H1 (cell line): Measurements from ENCODE around the gene ATP6V0A4. TPM values are rescaled to one million over a fixed set of nuclear protein-coding genes. Genes with fewer than 3 reads are reported as not detected.

Experiments
- CTCF ChIA-PET: fragments of 300-600 bp; sonication (Branson Sonifier 250); formaldehyde crosslinking; loops from one replicate; lab custom pipeline; 2021; ENCODE audit not compliant: partially characterized antibody; lab: Charles Lee
- POLR2A ChIA-PET: fragments of 300-600 bp; sonication (Branson Sonifier 250); formaldehyde crosslinking; loops from one replicate; lab custom pipeline; 2021; ENCODE audit warnings: inconsistent platforms; ENCODE audit not compliant: partially characterized antibody; lab: Charles Lee
- DNase-seq, 2 experiments: peaks; one replicate each; pipeline versions ENCODE4 v3.0.0 to v3.0.0-alpha.2; 2010 to 2022; ENCODE audit warnings: low spot score in 2 of 2, low read depth in 1 of 2, mixed read lengths in 1 of 2
- FAIRE-seq: peaks from 2 replicates; lab custom pipeline; 2011; peaks lifted over from hg19 to GRCh38; lab: Jason Lieb, UNC
- H2AFZ ChIP-seq: 2 replicates; pipeline ENCODE4 v1.8.1; 2012; ENCODE audit warnings: low read length, inconsistent platforms
- H2AK5ac ChIP-seq: 2 replicates; pipeline ENCODE4 v1.6.1; 2013; ENCODE audit warnings: low read depth, low read length
- H2BK120ac ChIP-seq: replicated peaks from 2 replicates; pipeline ENCODE3; 2013; ENCODE audit warnings: low read depth, low read length, inconsistent platforms
- H2BK12ac ChIP-seq: 2 replicates; pipeline ENCODE4 v1.6.1; 2013; ENCODE audit warnings: low read depth, low read length
- H2BK15ac ChIP-seq: 2 replicates; pipeline ENCODE4 v1.6.1; 2013; ENCODE audit warnings: low read length
- H2BK20ac ChIP-seq: 2 replicates; pipeline ENCODE4 v1.6.1; 2013; ENCODE audit warnings: low read length
- H2BK5ac ChIP-seq: 2 replicates; pipeline ENCODE4 v1.6.1; 2013; ENCODE audit warnings: low read depth, low read length
- H3K14ac ChIP-seq: 2 replicates; pipeline ENCODE4 v1.6.1; 2013; ENCODE audit warnings: inconsistent platforms; ENCODE audit not compliant: insufficient read length
- H3K18ac ChIP-seq: 2 replicates; pipeline ENCODE4 v1.6.1; 2013; ENCODE audit warnings: low read length; ENCODE audit errors: extremely low read depth
- H3K23ac ChIP-seq: 2 replicates; pipeline ENCODE4 v1.6.1; 2013; ENCODE audit warnings: inconsistent platforms; ENCODE audit not compliant: insufficient read length
- H3K23me2 ChIP-seq: 2 replicates; pipeline ENCODE4 v1.6.1; 2013; ENCODE audit warnings: low read depth, low read length
- H3K27ac ChIP-seq: 2 replicates; pipeline ENCODE4 v1.6.1; 2011; ENCODE audit warnings: low read depth, low read length, inconsistent platforms
- H3K27me3 ChIP-seq, 4 experiments: replicated peaks in 1 of 4; 1 replicate in 1 of 4; 2 replicates in 3 of 4; pipeline versions ENCODE4 v1.6.1 to v1.8.1; 2011 to 2013; ENCODE audit warnings: low read length in 3 of 4, mild to moderate bottlenecking in 3 of 4, inconsistent platforms in 2 of 4, mixed read lengths in 2 of 4, moderate library complexity in 1 of 4; ENCODE audit not compliant: control insufficient read depth in 3 of 4, insufficient read depth in 3 of 4; ENCODE audit errors: extremely low read depth in 1 of 4
- H3K36me3 ChIP-seq, 4 experiments: 2 replicates each; pipeline versions ENCODE4 v1.6.1 to v1.8.1; 2011 to 2013; ENCODE audit warnings: mild to moderate bottlenecking in 4 of 4, low read length in 3 of 4, moderate library complexity in 2 of 4, control low read depth in 1 of 4, inconsistent platforms in 1 of 4; ENCODE audit not compliant: insufficient read depth in 4 of 4, control insufficient read depth in 2 of 4
- H3K4ac ChIP-seq: replicated peaks from 2 replicates; pipeline ENCODE3; 2013; ENCODE audit warnings: low read length, low read depth, mixed read lengths, inconsistent platforms; ENCODE audit not compliant: insufficient read length
- H3K4me1 ChIP-seq, 4 experiments: replicated peaks in 1 of 4; 1 replicate in 1 of 4; 2 replicates in 3 of 4; pipeline versions ENCODE4 v1.6.1 to v1.8.1; 2011 to 2013; ENCODE audit warnings: low read length in 3 of 4, inconsistent platforms in 2 of 4, mixed read lengths in 1 of 4; ENCODE audit not compliant: insufficient read depth in 4 of 4, control insufficient read depth in 3 of 4
- H3K4me2 ChIP-seq, 2 experiments: 2 replicates each; pipeline versions ENCODE4 v1.6.1 to v1.8.1; 2011 to 2013; ENCODE audit warnings: low read depth in 2 of 2, low read length in 2 of 2, control low read depth in 1 of 2, inconsistent platforms in 1 of 2, mild to moderate bottlenecking in 1 of 2; ENCODE audit not compliant: insufficient read depth in 1 of 2
- H3K4me3 ChIP-seq, 4 experiments: fragments of 200-600, 300-600 bp in 1 of 4; sonication (generic), shearing (Covaris generic), sonication (Bioruptor Twin) in 1 of 4; 2 replicates each; pipeline versions ENCODE4 v1.5.1 to v1.8.1; 2011 to 2016; ENCODE audit warnings: low read length in 4 of 4, low read depth in 3 of 4, control low read depth in 2 of 4, inconsistent platforms in 2 of 4, mild to moderate bottlenecking in 2 of 4, mixed read lengths in 1 of 4, moderate library complexity in 1 of 4; ENCODE audit not compliant: insufficient read depth in 2 of 4; ENCODE audit errors: extremely low read depth in 1 of 4
- H3K56ac ChIP-seq: replicated peaks from 2 replicates; pipeline ENCODE3; 2013; ENCODE audit warnings: low read depth, mild to moderate bottlenecking, mixed read lengths, low read length, inconsistent platforms; ENCODE audit not compliant: insufficient read length
- H3K79me1 ChIP-seq: 2 replicates; pipeline ENCODE4 v1.6.1; 2013; ENCODE audit warnings: low read depth, low read length, control low read depth
- H3K79me2 ChIP-seq, 2 experiments: 2 replicates each; pipeline versions ENCODE4 v1.6.1 to v1.8.1; 2012 to 2013; ENCODE audit warnings: low read length in 2 of 2, mild to moderate bottlenecking in 2 of 2, inconsistent platforms in 1 of 2; ENCODE audit not compliant: insufficient read depth in 2 of 2, control insufficient read depth in 1 of 2
- H3K9ac ChIP-seq, 4 experiments: replicated peaks in 1 of 4; 1 replicate in 1 of 4; 2 replicates in 3 of 4; pipeline versions ENCODE4 v1.6.1 to v1.8.1; 2011 to 2013; ENCODE audit warnings: low read depth in 3 of 4, low read length in 3 of 4, control low read depth in 2 of 4, mild to moderate bottlenecking in 2 of 4, moderate library complexity in 2 of 4, inconsistent platforms in 1 of 4; ENCODE audit errors: extremely low read depth in 1 of 4
- H3K9me3 ChIP-seq, 2 experiments: 2 replicates each; pipeline versions ENCODE4 v1.6.1 to v1.8.1; 2012 to 2013; ENCODE audit warnings: mild to moderate bottlenecking in 2 of 2, moderate library complexity in 2 of 2, control low read depth in 1 of 2, inconsistent platforms in 1 of 2, low read depth in 1 of 2, low read length in 1 of 2, mixed read lengths in 1 of 2; ENCODE audit not compliant: insufficient read depth in 2 of 2
- H4K20me1 ChIP-seq, 2 experiments: replicated peaks in 1 of 2; 2 replicates each; pipeline versions ENCODE3 to v1.8.1; 2011 to 2013; ENCODE audit warnings: inconsistent platforms in 2 of 2, low read length in 2 of 2, mild to moderate bottlenecking in 1 of 2; ENCODE audit not compliant: insufficient read depth in 2 of 2, control insufficient read depth in 1 of 2
- H4K5ac ChIP-seq: 2 replicates; pipeline ENCODE4 v1.6.1; 2013; ENCODE audit warnings: low read length, low read depth, mixed read lengths, inconsistent platforms; ENCODE audit not compliant: insufficient read length
- H4K8ac ChIP-seq: 2 replicates; pipeline ENCODE4 v1.8.0; 2013; ENCODE audit warnings: mild to moderate bottlenecking, moderate library complexity, low read length, inconsistent platforms; ENCODE audit not compliant: insufficient read depth; ENCODE audit errors: extremely low read depth
- H4K91ac ChIP-seq: replicated peaks from 2 replicates; pipeline ENCODE3; 2013; ENCODE audit warnings: low read length, mixed read lengths, inconsistent platforms; ENCODE audit not compliant: insufficient read length
- ATF3 ChIP-seq: IDR thresholded peaks from 2 replicates; pipeline ENCODE4 v1.6.1; 2011; ENCODE audit warnings: low read depth, mild to moderate bottlenecking, low read length; ENCODE audit not compliant: insufficient read depth
- CHD2 ChIP-seq: IDR thresholded peaks from 2 replicates; pipeline ENCODE4 v1.6.1; 2012; ENCODE audit warnings: low read length, improper control_type of control experiment
- CREB1 ChIP-seq: IDR thresholded peaks from 2 replicates; pipeline ENCODE4 v1.6.1; 2012; ENCODE audit warnings: inconsistent platforms
- CTBP2 ChIP-seq: IDR thresholded peaks from 2 replicates; pipeline ENCODE4 v1.7.0; 2011; ENCODE audit warnings: borderline replicate concordance, mild to moderate bottlenecking, moderate library complexity, mixed read lengths, low read length; ENCODE audit not compliant: insufficient read depth, insufficient read length
- EP300 ChIP-seq, 2 experiments: IDR thresholded peaks; 1 replicate in 1 of 2; 2 replicates in 1 of 2; pipeline ENCODE4 v1.6.1; 2011 to 2012; ENCODE audit warnings: low read depth in 2 of 2, low read length in 2 of 2, mild to moderate bottlenecking in 2 of 2, borderline replicate concordance in 1 of 2, inconsistent platforms in 1 of 2, moderate library complexity in 1 of 2
- GABPA ChIP-seq: IDR thresholded peaks from 2 replicates; pipeline ENCODE4 v1.6.1; 2011; ENCODE audit warnings: mild to moderate bottlenecking, low read length, moderate library complexity, borderline replicate concordance; ENCODE audit not compliant: insufficient read depth
- HDAC6 ChIP-seq: IDR thresholded peaks from one replicate; pipeline ENCODE4 v1.7.1; 2012; ENCODE audit warnings: low read depth, mild to moderate bottlenecking, inconsistent platforms, low read length, moderate library complexity
- JUN ChIP-seq: IDR thresholded peaks from 2 replicates; pipeline ENCODE4 v1.6.1; 2011; ENCODE audit warnings: low read depth, mild to moderate bottlenecking, improper control_type of control experiment, low read length
- MAFK ChIP-seq: IDR thresholded peaks from 2 replicates; pipeline ENCODE4 v1.6.1; 2012; ENCODE audit warnings: low read depth, mild to moderate bottlenecking, improper control_type of control experiment, low read length
- POLR2A ChIP-seq, 2 experiments: IDR thresholded peaks; 1 replicate in 1 of 2; 2 replicates in 1 of 2; pipeline ENCODE4 v1.6.1; 2011; ENCODE audit warnings: low read depth in 2 of 2, low read length in 2 of 2, mild to moderate bottlenecking in 2 of 2; ENCODE audit errors: control extremely low read depth in 1 of 2
- RBBP5 ChIP-seq: IDR thresholded peaks from 2 replicates; pipeline ENCODE4 v1.7.1; 2012; ENCODE audit warnings: low read depth, mild to moderate bottlenecking, inconsistent platforms, low read length, moderate library complexity, borderline replicate concordance
- SIRT6 ChIP-seq: IDR thresholded peaks from one replicate; pipeline ENCODE4 v1.7.1; 2012; ENCODE audit warnings: low read length, inconsistent platforms
- SP1 ChIP-seq: IDR thresholded peaks from 2 replicates; pipeline ENCODE4 v1.6.1; 2011; ENCODE audit warnings: low read depth, low read length
- SP2 ChIP-seq: IDR thresholded peaks from 2 replicates; pipeline ENCODE4 v1.6.1; 2012; ENCODE audit warnings: mild to moderate bottlenecking, low read length, inconsistent platforms
- TBP ChIP-seq: IDR thresholded peaks from 2 replicates; pipeline ENCODE4 v1.6.1; 2011; ENCODE audit warnings: low read depth, low read length, improper control_type of control experiment
- ZNF274 ChIP-seq: IDR thresholded peaks from 2 replicates; pipeline ENCODE4 v1.7.0; 2012; ENCODE audit warnings: low read length, borderline replicate concordance; ENCODE audit errors: extremely low read depth
- WGBS, 2 experiments: shearing (Covaris generic) in 1 of 2; methylation state at CpG; one replicate each; pipeline versions ENCODE4 v1.1.6 to v1.1.7; 2013 to 2015; ENCODE audit warnings: low lambda C conversion rate in 2 of 2, mixed read lengths in 2 of 2, inconsistent platforms in 1 of 2, low coverage in 1 of 2, missing lambda C conversion rate in 1 of 2; ENCODE audit not compliant: insufficient replicate concordance in 2 of 2, insufficient coverage in 1 of 2, insufficient read length in 1 of 2; ENCODE audit errors: extremely low coverage in 1 of 2, missing lambda C conversion rate in 1 of 2; 5-methylcytosine and 5-hydroxymethylcytosine counted together
- polyA plus RNA-seq, 7 experiments: library from polyadenylated mRNA; depleted of rRNA in 3 of 7; stranded (reverse) in 5 of 7; unstranded in 2 of 7; fragments of >200 nt in 5 of 7; fragments of 200-250 nt in 2 of 7; gene quantifications; 1 replicate in 5 of 7; 2 replicates in 1 of 7; 4 replicates in 1 of 7; pipeline versions ENCODE4 v1.2.1 to v1.2.3, GENCODE V29; 2011 to 2013; ENCODE audit warnings: missing spikeins in 2 of 7, mixed read lengths in 2 of 7
- total RNA-seq: library from RNA; stranded (reverse); fragmentation: NEBNext Ultra II Directional; extraction: Animal tissue kit (Norgen Biotek cat#: 25700); gene quantifications from 2 replicates; pipeline ENCODE4 v1.2.1, GENCODE V29; 2021

Gene ATP6V0A4
- total and polyA plus RNA-seq, 2 of the 8 experiments (the other 6 are each of a cell fraction or from before 2014, with no cell fraction given), result 0.47 to 1.6 TPM

GRCh38 chr7:138679793-138680192 is 118.2 kb downstream of the ATP6V0A4 start:
- H3K23ac ChIP-seq, result no peak overlapping the region
- no peak overlapping the region for H4K5ac ChIP-seq
- no peak for DNase-seq
- H3K4me2 ChIP-seq, result no peak overlapping the region
- no peak for FAIRE-seq
- TF ChIP-seq ZNF274, result no peak
- TF ChIP-seq RBBP5, result no peak
- no peak for TF ChIP-seq MAFK
- no peak for TF ChIP-seq SP2
- TF ChIP-seq POLR2A (IDR thresholded peaks at IDR 0.05; ENCODE audit: control extremely low read depth in 1 of 2, low read depth in 2 of 2, low read length in 2 of 2), result no peak
- no peak for TF ChIP-seq GABPA
- TF ChIP-seq SP1, result no peak
- TF ChIP-seq SIRT6, result no peak
- no peak for TF ChIP-seq ATF3
- no peak for TF ChIP-seq CTBP2
- TF ChIP-seq HDAC6, result no peak
- no peak for TF ChIP-seq EP300 (IDR thresholded peaks at IDR 0.05; ENCODE audit: borderline replicate concordance in 1 of 2, low read depth in 2 of 2, low read length in 2 of 2)
- no peak for TF ChIP-seq TBP
- no peak for TF ChIP-seq CHD2
- no peak for TF ChIP-seq CREB1
- TF ChIP-seq JUN, result no peak
- ChIA-PET CTCF (interaction anchor here (0.6 to 0.8 kb wide), 3 partner anchors 14 to 230 kb away, joined by 3 to 5 read pairs (median 3); no protein-coding TSS in a partner anchor), POLR2A (no interaction called here)
- no peak overlapping the region for H3K9ac ChIP-seq
- H2BK120ac ChIP-seq, result no peak overlapping the region
- no peaks in the 10 kb centered on the region for H3K4me1 ChIP-seq
- WGBS, 2 experiments, result 76% methylated on average over 5 of the region's 5 CpGs; no CpG with 5 or more reads in 1 of the 2 experiments
- no peak overlapping the region for H2AFZ ChIP-seq
- H3K23me2 ChIP-seq, result no peaks in the 10 kb centered on the region
- H3K4me3 ChIP-seq, result no peak overlapping the region
- H2AK5ac ChIP-seq, result no peak overlapping the region
- no peak overlapping the region for H2BK5ac ChIP-seq
- no peak overlapping the region for H3K18ac ChIP-seq
- no peaks in the 10 kb centered on the region for H4K20me1 ChIP-seq
- no peaks in the 10 kb centered on the region for H3K27me3 ChIP-seq
- H3K4ac ChIP-seq, result no peak overlapping the region
- no peak overlapping the region for H3K56ac ChIP-seq
- no peaks in the 10 kb centered on the region for H3K79me1 ChIP-seq
- H4K8ac ChIP-seq, result no peak overlapping the region
- no peak overlapping the region for H3K27ac ChIP-seq
- H3K9me3 ChIP-seq, result no peaks in the 10 kb centered on the region
- no peaks in the 10 kb centered on the region for H3K79me2 ChIP-seq
- no peaks in the 10 kb centered on the region for H3K36me3 ChIP-seq
- no peak overlapping the region for H4K91ac ChIP-seq
- no peak overlapping the region for H3K14ac ChIP-seq
- H2BK20ac ChIP-seq, result no peak overlapping the region
- no peak overlapping the region for H2BK12ac ChIP-seq
- H2BK15ac ChIP-seq, result no peak overlapping the region
